ENCODE data around the gene FAM24B.

FAM24B gene

GRCh38 chr10:122822973-122823690 is 56.2 kb downstream of the FAM24B start:
- no peak for DNase-seq

DNA sequence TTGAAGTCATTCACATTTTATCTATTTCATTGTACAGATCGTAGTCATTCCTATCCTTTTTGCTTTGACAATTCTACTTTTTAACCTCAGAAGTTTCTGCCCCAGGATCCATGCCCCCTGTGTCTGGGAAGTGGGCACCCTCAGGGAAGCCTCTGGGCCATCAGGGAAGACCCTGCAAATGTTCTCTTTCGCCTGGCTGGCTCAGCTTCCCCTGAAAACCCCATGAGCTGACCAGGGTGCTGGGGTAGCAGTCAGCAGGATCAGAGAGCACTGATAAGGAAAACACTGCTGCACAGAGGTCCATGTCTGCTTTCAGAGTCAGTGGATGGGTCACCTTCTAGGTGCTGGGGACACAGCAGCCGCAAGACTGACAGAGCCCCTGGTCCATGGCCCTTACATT is 57.6 kb downstream of the FAM24B start:
- DNase-seq = no peak

GRCh38 chr10:122815458-122815857 is 63.9 kb downstream of the FAM24B start:
- DNase-seq = no peak

DNA sequence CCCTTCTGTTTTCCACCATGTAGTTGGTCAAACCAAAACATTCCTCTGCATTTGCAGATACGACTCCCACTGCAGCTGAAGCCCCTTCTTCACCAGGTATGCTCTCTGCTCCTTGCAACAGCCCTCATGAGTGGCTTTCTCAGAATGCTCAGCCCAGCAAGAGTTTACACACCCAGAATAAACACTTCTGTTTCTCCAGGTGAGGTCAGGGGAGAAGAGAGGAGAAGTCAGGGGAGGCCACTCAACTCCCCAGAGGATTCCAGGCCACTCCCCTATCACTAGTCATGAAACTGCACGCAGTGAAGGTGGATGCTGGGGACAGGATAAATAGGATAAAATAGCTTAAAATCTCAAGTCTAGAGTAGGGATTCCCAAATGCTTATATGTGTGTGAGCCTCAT is 64.9 kb downstream of the FAM24B start:
- no peak for DNase-seq

DNA sequence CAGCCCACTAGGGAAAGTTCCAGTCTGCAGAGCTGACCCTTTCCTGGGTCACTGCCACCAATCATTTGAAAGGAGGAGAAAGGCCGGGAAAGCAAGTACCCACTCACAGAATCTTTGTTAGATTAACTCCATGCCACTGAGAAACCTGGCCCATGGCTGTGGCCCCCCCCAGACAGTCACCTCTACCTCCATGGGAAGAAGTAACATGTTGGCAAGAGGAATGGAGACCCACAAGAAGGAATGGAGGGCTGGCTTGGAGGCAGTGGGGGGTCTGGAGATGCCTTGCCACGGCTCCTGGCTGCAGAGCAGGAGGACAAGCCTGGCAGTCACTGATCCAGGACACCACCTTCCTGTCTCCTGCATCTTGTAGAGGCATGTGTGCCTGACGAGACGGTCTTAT is 66.6 kb downstream of the FAM24B start:
- no peak for DNase-seq

DNA sequence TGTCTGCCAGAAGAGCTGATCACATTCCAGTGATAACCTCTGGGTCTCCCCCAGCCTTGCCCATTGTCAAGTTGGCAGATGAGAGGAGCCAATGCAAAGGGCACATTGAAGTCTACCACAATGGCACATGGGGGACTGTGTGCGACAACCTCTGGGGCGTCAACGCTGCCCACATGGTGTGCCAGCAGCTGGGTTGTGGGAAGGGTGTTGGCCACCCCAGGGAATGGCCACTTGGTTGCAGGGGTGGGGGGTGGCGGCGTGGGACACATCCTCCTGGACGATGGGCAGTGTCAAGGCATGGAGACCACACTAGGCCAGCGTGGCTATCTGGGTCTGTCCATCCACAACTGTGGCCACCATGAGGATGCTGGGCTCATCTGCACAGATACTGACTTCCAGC is 77.1 kb downstream of the FAM24B start:
- no peak for DNase-seq
